ENCODE results near the gene CLRN2. TPM values are rescaled to one million over a fixed set of nuclear protein-coding genes. Genes with fewer than 3 reads are reported as not detected.

The CLRN2 gene
- total RNA-seq, 1 donor from 2014 or later: not detected

DNA sequence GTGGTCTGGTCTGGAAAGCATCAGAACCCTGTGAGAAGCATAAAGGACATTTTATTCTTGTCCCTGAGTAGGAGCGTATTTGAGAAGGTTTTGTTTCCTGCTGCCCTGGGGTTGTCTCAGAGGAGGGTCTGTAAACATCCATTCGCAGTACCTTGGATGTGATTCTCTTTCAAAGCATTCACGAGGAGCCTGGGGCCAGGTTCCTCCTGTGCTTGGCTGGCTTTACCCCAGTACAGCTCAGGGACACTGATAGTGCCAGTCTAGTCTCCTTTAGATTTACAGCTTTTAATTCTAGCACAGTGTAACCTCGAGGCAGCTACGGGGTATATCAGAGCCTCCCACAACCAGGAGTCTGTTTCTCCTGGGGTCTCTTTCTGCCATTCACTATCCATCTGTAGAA is 2.7 kb downstream of the CLRN2 start:
- Mint-ChIP-seq H3K27me3 (ENCODE audit: unreplicated experiment) (no peaks in the 10 kb centered on the region), H3K27ac (ENCODE audit: unreplicated experiment) (no peak overlapping the region), H3K4me1 (ENCODE audit: unreplicated experiment) (no peaks in the 10 kb centered on the region), H3K9me3 (ENCODE audit: unreplicated experiment) (no peaks in the 10 kb centered on the region), H3K4me3 (ENCODE audit: unreplicated experiment) (no peak overlapping the region), H3K36me3 (ENCODE audit: low read depth, unreplicated experiment) (no peaks in the 10 kb centered on the region)
- no peak for DNase-seq (ENCODE audit: low spot score)
- TF ChIP-seq, protein P1, sequence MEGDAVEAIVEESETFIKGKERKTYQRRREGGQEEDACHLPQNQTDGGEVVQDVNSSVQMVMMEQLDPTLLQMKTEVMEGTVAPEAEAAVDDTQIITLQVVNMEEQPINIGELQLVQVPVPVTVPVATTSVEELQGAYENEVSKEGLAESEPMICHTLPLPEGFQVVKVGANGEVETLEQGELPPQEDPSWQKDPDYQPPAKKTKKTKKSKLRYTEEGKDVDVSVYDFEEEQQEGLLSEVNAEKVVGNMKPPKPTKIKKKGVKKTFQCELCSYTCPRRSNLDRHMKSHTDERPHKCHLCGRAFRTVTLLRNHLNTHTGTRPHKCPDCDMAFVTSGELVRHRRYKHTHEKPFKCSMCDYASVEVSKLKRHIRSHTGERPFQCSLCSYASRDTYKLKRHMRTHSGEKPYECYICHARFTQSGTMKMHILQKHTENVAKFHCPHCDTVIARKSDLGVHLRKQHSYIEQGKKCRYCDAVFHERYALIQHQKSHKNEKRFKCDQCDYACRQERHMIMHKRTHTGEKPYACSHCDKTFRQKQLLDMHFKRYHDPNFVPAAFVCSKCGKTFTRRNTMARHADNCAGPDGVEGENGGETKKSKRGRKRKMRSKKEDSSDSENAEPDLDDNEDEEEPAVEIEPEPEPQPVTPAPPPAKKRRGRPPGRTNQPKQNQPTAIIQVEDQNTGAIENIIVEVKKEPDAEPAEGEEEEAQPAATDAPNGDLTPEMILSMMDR (IDR thresholded peaks at IDR 0.05; ENCODE audit: unreplicated experiment): no peak

DNA sequence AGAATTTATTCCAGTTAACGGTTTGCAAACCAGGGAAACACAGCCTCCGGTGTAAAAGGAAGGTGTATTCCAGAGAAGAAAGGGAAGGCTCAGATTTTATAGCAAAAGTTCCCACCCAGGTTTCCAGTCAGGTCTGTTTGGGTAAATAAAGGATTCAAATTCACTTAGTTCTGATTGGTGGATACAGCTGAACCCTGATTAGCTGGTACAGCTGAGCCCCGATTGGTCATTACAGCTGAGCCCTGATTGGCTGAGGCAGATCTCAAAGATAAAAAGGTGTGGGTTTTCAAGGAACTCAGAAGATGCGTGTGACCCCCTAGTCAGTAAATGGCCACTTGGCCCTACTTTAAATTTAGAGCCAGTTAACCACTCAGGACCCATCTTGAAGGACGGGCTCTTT is 6.6 kb downstream of the CLRN2 start:
- Mint-ChIP-seq H3K27me3 (ENCODE audit: unreplicated experiment) (no peaks in the 10 kb centered on the region), H3K9me3 (ENCODE audit: unreplicated experiment) (no peaks in the 10 kb centered on the region), H3K4me3 (ENCODE audit: unreplicated experiment) (no peak overlapping the region), H3K36me3 (ENCODE audit: low read depth, unreplicated experiment) (no peaks in the 10 kb centered on the region), H3K4me1 (ENCODE audit: unreplicated experiment) (no peaks in the 10 kb centered on the region), H3K27ac (ENCODE audit: unreplicated experiment) (no peak overlapping the region)
- DNase-seq (ENCODE audit: low spot score): no peak
- TF ChIP-seq, protein P1 (IDR thresholded peaks at IDR 0.05; ENCODE audit: unreplicated experiment): no peak

DNA sequence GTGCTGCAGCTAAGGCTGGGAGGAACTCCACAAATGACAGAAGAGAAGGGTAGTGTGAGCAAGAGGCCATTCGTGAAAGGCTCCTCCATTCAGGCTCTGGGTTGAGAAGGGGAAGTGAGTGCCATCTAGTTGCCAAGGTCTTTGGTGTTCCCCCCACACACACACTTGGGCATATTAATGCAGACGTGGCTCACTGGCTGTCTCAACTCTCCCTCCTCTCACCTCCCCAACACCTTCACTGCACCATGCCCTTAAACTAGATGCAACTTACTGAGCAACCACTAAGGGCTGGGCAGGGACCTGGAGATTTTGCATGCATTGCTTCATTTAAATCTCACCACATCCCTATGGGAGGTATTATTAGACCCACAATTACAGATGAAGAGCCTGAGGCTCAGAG is 8.7 kb downstream of the CLRN2 start:
- no peaks in the 10 kb centered on the region for H3K4me1 Mint-ChIP-seq (ENCODE audit: unreplicated experiment)
- no peaks in the 10 kb centered on the region for H3K36me3 Mint-ChIP-seq (ENCODE audit: low read depth, unreplicated experiment)
- no peak overlapping the region for H3K4me3 Mint-ChIP-seq (ENCODE audit: unreplicated experiment)
- H3K27me3 Mint-ChIP-seq (ENCODE audit: unreplicated experiment): no peaks in the 10 kb centered on the region
- H3K9me3 Mint-ChIP-seq (ENCODE audit: unreplicated experiment): no peaks in the 10 kb centered on the region
- TF ChIP-seq, protein P1 (IDR thresholded peaks at IDR 0.05; ENCODE audit: unreplicated experiment): no peak
- no peak overlapping the region for H3K27ac Mint-ChIP-seq (ENCODE audit: unreplicated experiment)
- no peak for DNase-seq (ENCODE audit: low spot score)

DNA sequence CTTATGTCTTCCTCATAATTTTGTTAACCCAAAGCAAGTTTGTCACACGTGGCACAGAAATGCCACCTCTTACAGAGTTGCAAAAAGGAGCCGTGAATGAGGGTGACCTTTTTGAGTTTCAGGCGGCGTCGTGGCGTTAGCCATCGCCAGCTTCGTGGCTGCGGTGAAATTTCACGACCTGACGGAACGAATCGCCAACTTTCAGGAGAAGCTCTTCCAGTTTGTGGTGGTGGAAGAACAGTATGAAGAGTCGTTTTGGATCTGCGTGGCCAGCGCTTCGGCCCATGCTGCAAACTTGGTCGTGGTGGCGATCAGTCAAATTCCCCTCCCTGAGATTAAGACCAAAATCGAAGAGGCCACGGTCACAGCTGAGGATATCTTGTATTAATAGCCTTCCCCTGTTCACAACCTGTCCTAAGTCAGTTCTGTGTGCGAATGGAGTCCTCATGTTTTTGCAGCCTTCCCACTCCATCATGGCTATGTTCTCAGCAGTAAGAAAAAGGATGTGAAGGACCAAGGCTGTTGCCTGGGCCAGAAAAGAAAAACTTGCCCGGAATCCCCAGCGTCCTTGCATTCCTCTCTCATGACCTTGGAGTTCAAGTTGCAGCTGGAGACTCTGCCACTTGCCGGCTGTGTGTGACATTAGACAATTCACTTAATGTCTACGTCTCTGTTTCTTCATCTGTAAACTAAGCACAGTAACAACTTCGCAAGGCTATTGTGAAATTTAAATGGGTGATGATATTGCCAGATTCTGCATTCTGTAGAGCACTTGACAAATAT is 11.9 kb downstream of the CLRN2 start:
- TF ChIP-seq, protein P1 (IDR thresholded peaks at IDR 0.05; ENCODE audit: unreplicated experiment): no peak
- Mint-ChIP-seq H3K4me1 (ENCODE audit: unreplicated experiment) (no peaks in the 10 kb centered on the region), H3K4me3 (ENCODE audit: unreplicated experiment) (no peak overlapping the region), H3K27ac (ENCODE audit: unreplicated experiment) (no peak overlapping the region), H3K36me3 (ENCODE audit: low read depth, unreplicated experiment) (no peaks in the 10 kb centered on the region), H3K9me3 (ENCODE audit: unreplicated experiment) (no peaks in the 10 kb centered on the region), H3K27me3 (ENCODE audit: unreplicated experiment) (no peaks in the 10 kb centered on the region)
- no peak for DNase-seq (ENCODE audit: low spot score)

DNA sequence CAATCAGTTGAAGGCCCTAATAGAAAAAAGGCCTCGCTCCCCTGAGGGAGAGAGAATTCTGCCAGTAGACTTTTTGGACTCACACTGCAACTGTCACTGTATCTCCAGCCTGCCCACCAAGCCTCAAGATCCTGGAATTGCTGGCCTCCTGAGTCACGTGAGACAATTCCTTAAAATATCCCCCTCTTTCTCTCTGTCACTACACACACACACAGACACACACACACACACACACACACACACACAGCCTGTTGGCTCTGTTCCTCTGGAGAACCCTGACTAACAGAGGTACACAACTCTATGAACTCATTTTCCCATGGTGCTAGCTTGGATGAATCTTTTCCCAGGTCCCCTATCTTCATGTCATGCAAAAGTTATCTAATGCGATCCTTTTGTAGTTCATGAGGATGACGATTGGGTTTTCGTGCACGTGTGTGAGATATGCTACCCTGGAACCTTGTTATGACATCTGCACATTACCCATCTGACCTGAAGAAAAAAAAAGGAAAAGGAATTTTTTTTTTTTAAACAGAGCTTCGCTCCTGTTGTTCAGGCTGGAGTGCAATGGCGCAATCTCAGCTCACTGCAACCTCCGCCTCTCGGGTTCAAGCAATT is 13.7 kb downstream of the CLRN2 start:
- Mint-ChIP-seq H3K4me1 (ENCODE audit: unreplicated experiment) (no peaks in the 10 kb centered on the region), H3K4me3 (ENCODE audit: unreplicated experiment) (no peak overlapping the region), H3K36me3 (ENCODE audit: low read depth, unreplicated experiment) (no peaks in the 10 kb centered on the region), H3K27ac (ENCODE audit: unreplicated experiment) (no peak overlapping the region), H3K9me3 (ENCODE audit: unreplicated experiment) (no peaks in the 10 kb centered on the region), H3K27me3 (ENCODE audit: unreplicated experiment) (no peaks in the 10 kb centered on the region)
- no peak for DNase-seq (ENCODE audit: low spot score)
- TF ChIP-seq, protein P1 (IDR thresholded peaks at IDR 0.05; ENCODE audit: unreplicated experiment): no peak

All from endothelial cell (in vitro differentiated cells).